Measurements from ENCODE around the gene PLEKHB2.
"Not testable (repeated sequence)": the region's sequence is repeated elsewhere in the genome, so short reads cannot be mapped to it uniquely, and the experiment has no call there.

- TF ChIP-seq CTCF (IDR thresholded peaks at IDR 0.05; ENCODE audit: control extremely low read depth in 1 of 3, insufficient read depth in 1 of 3, low read depth in 1 of 3, low read length in 3 of 3); USF2 (IDR thresholded peaks at IDR 0.05; ENCODE audit: low read length); ZNF274 (IDR thresholded peaks at IDR 0.05; ENCODE audit: borderline replicate concordance, extremely low read depth, low read length); RAD21 (IDR thresholded peaks at IDR 0.05 in 1 of 2, conservative IDR thresholded peaks at IDR 0.05 in 1 of 2; ENCODE audit: low read depth in 2 of 2, low read length in 2 of 2); POLR2AphosphoS5 (IDR thresholded peaks at IDR 0.05; ENCODE audit: low read depth, low read length); CTBP2 (IDR thresholded peaks at IDR 0.05; ENCODE audit: borderline replicate concordance, insufficient read depth, insufficient read length, low read length); EP300 (IDR thresholded peaks at IDR 0.05; ENCODE audit: borderline replicate concordance in 1 of 2, low read depth in 2 of 2, low read length in 2 of 2); SP1 (IDR thresholded peaks at IDR 0.05; ENCODE audit: low read depth, low read length); CHD2 (IDR thresholded peaks at IDR 0.05; ENCODE audit: low read length); TEAD4 (IDR thresholded peaks at IDR 0.05; ENCODE audit: low read depth, low read length); EGR1 (IDR thresholded peaks at IDR 0.05; ENCODE audit: borderline replicate concordance, low read depth, low read length); SP2 (IDR thresholded peaks at IDR 0.05; ENCODE audit: low read length); CHD7 (IDR thresholded peaks at IDR 0.05; ENCODE audit: insufficient replicate concordance, low read length): not testable (repeated sequence)
These were observed 25.2 kb upstream of the PLEKHB2 start for GRCh38 chr2:131079931-131080330.
